PFSK-1 (cell line): ENCODE results near the gene DGKZ.

ENCODE experiments used
- FOXP2 ChIP-seq: optimal IDR thresholded peaks from 2 replicates; pipeline ENCODE3; 2011; ENCODE audit warnings: borderline replicate concordance, control low read depth, inconsistent platforms; ENCODE audit not compliant: insufficient read depth; ENCODE audit errors: extremely low read length, extremely low read depth
- POLR2AphosphoS5 ChIP-seq: IDR thresholded peaks from 2 replicates; pipeline ENCODE4 v1.6.1; 2012; ENCODE audit warnings: low read depth, mild to moderate bottlenecking, control low read depth, low read length, moderate library complexity
- REST ChIP-seq, 2 experiments: IDR thresholded peaks; 2 replicates each; pipeline versions ENCODE4 v1.6.1 to v1.8.0; 2011 to 2012; ENCODE audit warnings: low read depth in 2 of 2, low read length in 2 of 2, control low read depth in 1 of 2, inconsistent platforms in 1 of 2, mild to moderate bottlenecking in 1 of 2, moderate library complexity in 1 of 2; ENCODE audit not compliant: insufficient read depth in 1 of 2
- SIN3A ChIP-seq: IDR thresholded peaks from 2 replicates; pipeline ENCODE4 v1.6.1; 2012; ENCODE audit warnings: mild to moderate bottlenecking, low read length, moderate library complexity, borderline replicate concordance; ENCODE audit not compliant: insufficient read depth
- TAF1 ChIP-seq: IDR thresholded peaks from 2 replicates; pipeline ENCODE4 v1.6.1; 2012; ENCODE audit warnings: low read length, control low read depth, borderline replicate concordance; ENCODE audit not compliant: insufficient read depth

The DGKZ gene

GRCh38 chr11:46383974-46384701 lies 36.9 kb downstream of the DGKZ start:
- TF ChIP-seq REST (IDR thresholded peaks at IDR 0.05; ENCODE audit: insufficient read depth in 1 of 2, low read depth in 2 of 2, low read length in 2 of 2) (no peak), SIN3A (no peak), TAF1 (no peak), POLR2AphosphoS5 (peak; percentile 39; the same call in 1 of the 2 replicates), FOXP2 (no peak)

- TF ChIP-seq SIN3A (no peak), FOXP2 (no peak), TAF1 (no peak), REST (IDR thresholded peaks at IDR 0.05; ENCODE audit: insufficient read depth in 1 of 2, low read depth in 2 of 2, low read length in 2 of 2) (no peak), POLR2AphosphoS5 (no peak)
Observed at GRCh38 chr11:46385169-46386004, 38.1 kb downstream of the DGKZ start.

- no peak for TF ChIP-seq SIN3A
Observed at GRCh38 chr11:46386005-46386578, 38.8 kb downstream of the DGKZ start.

GRCh38 chr11:46386674-46387073 lies 39.4 kb downstream of the DGKZ start:
- TF ChIP-seq SIN3A (no peak), FOXP2 (no peak), REST (IDR thresholded peaks at IDR 0.05; ENCODE audit: insufficient read depth in 1 of 2, low read depth in 2 of 2, low read length in 2 of 2) (no peak), TAF1 (no peak), POLR2AphosphoS5 (no peak)

- TF ChIP-seq SIN3A (no peak), FOXP2 (no peak)
Observed at GRCh38 chr11:46387456-46387855, 40.2 kb downstream of the DGKZ start.

GRCh38 chr11:46387919-46388618 lies 40.8 kb downstream of the DGKZ start:
- no peak for TF ChIP-seq SIN3A
- no peak for TF ChIP-seq FOXP2
- TF ChIP-seq TAF1: no peak
- no peak for TF ChIP-seq POLR2AphosphoS5
- TF ChIP-seq REST (IDR thresholded peaks at IDR 0.05; ENCODE audit: insufficient read depth in 1 of 2, low read depth in 2 of 2, low read length in 2 of 2): no peak
